Pancreas (tissue), 10 donors: ENCODE results near the gene CIBAR2. TPM values are rescaled to one million over a fixed set of nuclear protein-coding genes. Genes with fewer than 3 reads are reported as not detected.

Source experiments
- ATAC-seq, 4 donors: fragments of 200-7000 bp; cut with Tn5 transposase; one replicate each; pipeline versions ENCODE4 v1.8.0 to v1.9.1; 2020; ENCODE audit warnings: mild to moderate bottlenecking in 4 of 4, moderate library complexity in 4 of 4
- DNase-seq, 6 donors: peaks; one replicate each; pipeline ENCODE4 v3.0.0-alpha.2; 2020
- FAIRE-seq: peaks from 2 replicates; lab custom pipeline; 2012; peaks lifted over from hg19 to GRCh38; lab: Jason Lieb, UNC
- H3K27ac ChIP-seq, 4 donors: fragments of 200-600 bp; sonication (generic); 1 replicate in 3 of 4; 2 replicates in 1 of 4; pipeline versions ENCODE4 v1.5.0 to v1.8.0; 2020
- H3K27me3 ChIP-seq, 4 donors: fragments of 200-600 bp; one replicate each; pipeline ENCODE4 v1.8.0; 2021
- H3K36me3 ChIP-seq, 3 donors: fragments of 200-600 bp; sonication (generic) in 1 of 3; one replicate each; pipeline versions ENCODE4 v1.5.0 to v1.8.0; 2020 to 2021
- H3K4me1 ChIP-seq, 3 donors: fragments of 200-600 bp; one replicate each; pipeline ENCODE4 v1.8.0; 2021
- H3K4me3 ChIP-seq, 4 donors: fragments of 200-600 bp; sonication (generic) in 2 of 4; one replicate each; pipeline versions ENCODE4 v1.5.0 to v1.8.0; 2020 to 2021
- H3K9me3 ChIP-seq, 4 donors: fragments of 200-600 bp; one replicate each; pipeline ENCODE4 v1.8.0; 2021
- WGBS, 2 donors: extraction: QIAGEN DNeasy Blood & Tissue Kit; methylation state at CpG; one replicate each; pipeline ENCODE4 v1.1.7; 2013; 5-methylcytosine and 5-hydroxymethylcytosine counted together
- intact Hi-C, 3 donors: fragments of 100-400 bp; cut with DNase I; formaldehyde crosslinking; loops; one replicate each; pipeline versions ENCODE4 v1.11.1 to v1.14.2; 2022
- polyA plus RNA-seq, 2 donors: library from polyadenylated mRNA; stranded (reverse); fragments of 200-250 nt; gene quantifications; one replicate each; pipeline ENCODE4 v1.2.3, GENCODE V29; 2013
- total RNA-seq, 6 donors: library from RNA; stranded (reverse); fragmentation: NEBNext Ultra II Directional in 4 of 6; extraction: Animal tissue kit (Norgen Biotek cat#: 25700) in 4 of 6; gene quantifications; one replicate each; pipeline versions ENCODE4 v1.2.1 to v1.2.4, GENCODE V29; 2021 to 2023
- TF ChIP-seq, protein P1 (sequence below), 4 donors: fragments of 200-600 bp; sonication (generic) in 3 of 4; IDR thresholded peaks; one replicate each; pipeline versions ENCODE4 v1.5.0 to v1.8.0; 2021; ENCODE audit warnings: antibody characterized with exemption in 4 of 4
- donor health status: healthy with polysubstance abuse.
- donor health status: DM: no; HTN: no; CAD: no; lungs with moderate emphysema.
- donor health status: DM: no; HTN: no; CAD: no.
- donor health status: control.
- donor health status: control.
- donor health status: Bipolar disorder and iron deficiency.
- donor health status: DM: yes; HTN: yes; CAD: no.
- donor health status: DM: no; HTN: no; CAD: no.
- donor health status: DM: no; HTN: no; CAD: no.
- donor health status: DM: yes; HTN: yes; CAD: no.

CIBAR2 gene
- total and polyA plus RNA-seq, 8 donors: 0.05 TPM; not detected in 7

DNA sequence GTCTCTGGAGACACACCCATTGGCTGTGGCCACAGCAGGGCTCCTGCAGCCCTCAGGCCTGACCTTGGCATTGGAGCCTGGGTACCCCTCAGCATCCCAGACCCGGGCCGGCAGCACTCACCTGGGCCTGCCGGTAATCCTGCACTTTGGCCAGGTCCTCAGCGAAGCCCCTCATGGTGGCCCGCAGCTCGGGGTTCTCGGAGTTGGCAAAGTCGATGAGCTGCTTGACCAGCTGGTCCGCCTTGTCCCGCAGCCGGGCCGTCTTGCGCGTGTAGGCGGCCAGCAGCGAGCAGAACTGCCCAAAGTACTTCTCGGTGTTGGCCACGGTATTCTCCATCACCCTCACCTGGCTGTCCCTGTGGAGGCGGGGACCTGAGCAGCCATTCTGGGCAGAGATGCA is 2.2 kb downstream of the CIBAR2 start:
- no peaks in the 10 kb centered on the region for H3K4me1 ChIP-seq
- no peaks in the 10 kb centered on the region for H3K36me3 ChIP-seq
- DNase-seq (no peak), ATAC-seq (no peak), FAIRE-seq (no peak)
- H3K9me3 ChIP-seq: no peaks in the 10 kb centered on the region
- 93 to 96% methylated on average over 19 of the region's 19 CpGs for WGBS, 2 donors
- no peak overlapping the region for H3K27ac ChIP-seq
- intact Hi-C loops: loop anchor here in 2 of 3 donors (10.0 kb wide), 2 partner anchors 115 to 145 kb away; no protein-coding TSS in a partner anchor
- TF ChIP-seq, protein P1, sequence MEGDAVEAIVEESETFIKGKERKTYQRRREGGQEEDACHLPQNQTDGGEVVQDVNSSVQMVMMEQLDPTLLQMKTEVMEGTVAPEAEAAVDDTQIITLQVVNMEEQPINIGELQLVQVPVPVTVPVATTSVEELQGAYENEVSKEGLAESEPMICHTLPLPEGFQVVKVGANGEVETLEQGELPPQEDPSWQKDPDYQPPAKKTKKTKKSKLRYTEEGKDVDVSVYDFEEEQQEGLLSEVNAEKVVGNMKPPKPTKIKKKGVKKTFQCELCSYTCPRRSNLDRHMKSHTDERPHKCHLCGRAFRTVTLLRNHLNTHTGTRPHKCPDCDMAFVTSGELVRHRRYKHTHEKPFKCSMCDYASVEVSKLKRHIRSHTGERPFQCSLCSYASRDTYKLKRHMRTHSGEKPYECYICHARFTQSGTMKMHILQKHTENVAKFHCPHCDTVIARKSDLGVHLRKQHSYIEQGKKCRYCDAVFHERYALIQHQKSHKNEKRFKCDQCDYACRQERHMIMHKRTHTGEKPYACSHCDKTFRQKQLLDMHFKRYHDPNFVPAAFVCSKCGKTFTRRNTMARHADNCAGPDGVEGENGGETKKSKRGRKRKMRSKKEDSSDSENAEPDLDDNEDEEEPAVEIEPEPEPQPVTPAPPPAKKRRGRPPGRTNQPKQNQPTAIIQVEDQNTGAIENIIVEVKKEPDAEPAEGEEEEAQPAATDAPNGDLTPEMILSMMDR (IDR thresholded peaks at IDR 0.05): no peak
- H3K27me3 ChIP-seq: no peaks in the 10 kb centered on the region
- no peak overlapping the region for H3K4me3 ChIP-seq

DNA sequence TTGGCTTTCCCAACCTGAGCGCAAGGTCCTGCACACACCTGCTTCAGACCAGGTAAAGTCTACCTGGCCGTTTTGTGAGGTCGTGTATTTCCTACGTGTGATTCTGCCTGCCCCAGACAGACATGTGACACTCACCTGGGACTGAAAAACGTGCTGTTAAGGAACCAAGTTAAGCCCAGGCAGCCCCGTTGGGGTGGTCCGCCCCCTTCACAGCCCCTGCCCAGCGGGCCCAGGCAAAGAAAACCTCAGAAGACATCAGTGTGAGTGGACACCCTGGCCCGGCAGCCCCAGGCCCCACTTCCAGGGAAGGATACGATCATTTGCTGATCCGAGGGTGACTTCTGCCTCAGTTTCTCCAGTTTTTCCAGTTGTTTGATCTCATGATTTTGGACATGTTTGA is 4.7 kb downstream of the CIBAR2 start:
- Histone ChIP-seq H3K4me3 (no peak overlapping the region), H3K4me1 (no peaks in the 10 kb centered on the region), H3K27me3 (no peaks in the 10 kb centered on the region), H3K36me3 (no peaks in the 10 kb centered on the region), H3K27ac (no peak overlapping the region), H3K9me3 (no peaks in the 10 kb centered on the region)
- FAIRE-seq: no peak
- DNase-seq: no peak
- WGBS, 2 donors: 77 to 80% methylated on average over 11 of the region's 11 CpGs
- intact Hi-C loops: no loop called here
- TF ChIP-seq, protein P1 (IDR thresholded peaks at IDR 0.05): no peak
- ATAC-seq: no peak

GRCh38 chr16:85107083-85107482 is 5.2 kb downstream of the CIBAR2 start:
- TF ChIP-seq, protein P1 (IDR thresholded peaks at IDR 0.05): no peak
- Histone ChIP-seq H3K4me1 (no peaks in the 10 kb centered on the region), H3K27me3 (no peaks in the 10 kb centered on the region), H3K9me3 (no peaks in the 10 kb centered on the region), H3K27ac (no peak overlapping the region), H3K4me3 (no peak overlapping the region), H3K36me3 (no peaks in the 10 kb centered on the region)
- intact Hi-C loops: no loop called here
- DNase-seq (no peak), FAIRE-seq (no peak), ATAC-seq (no peak)
- 80 to 84% methylated on average over 9 of the region's 9 CpGs for WGBS, 2 donors

- H3K36me3 ChIP-seq: no peaks in the 10 kb centered on the region
- FAIRE-seq (no peak), ATAC-seq (no peak), DNase-seq (no peak)
- 66% methylated on average over 5 of the region's 5 CpGs for WGBS, 2 donors
- intact Hi-C loops: no loop called here
- no peaks in the 10 kb centered on the region for H3K9me3 ChIP-seq
- no peak overlapping the region for H3K4me3 ChIP-seq
- no peaks in the 10 kb centered on the region for H3K27me3 ChIP-seq
- TF ChIP-seq, protein P1 (IDR thresholded peaks at IDR 0.05): no peak
- no peaks in the 10 kb centered on the region for H3K4me1 ChIP-seq
- no peak overlapping the region for H3K27ac ChIP-seq
Measured at GRCh38 chr16:85105475-85105874, 6.8 kb downstream of the CIBAR2 start.

- H3K4me3 ChIP-seq: no peak overlapping the region
- ATAC-seq (peak in 3 of 4 donors; percentile 41 to 71 (median 57)), FAIRE-seq (no peak), DNase-seq (peak in 1 of 6 donors; percentile 45)
- 79 to 91% methylated on average over 11 of the region's 11 CpGs for WGBS, 2 donors
- TF ChIP-seq, protein P1 (IDR thresholded peaks at IDR 0.05): no peak
- no peaks in the 10 kb centered on the region for H3K27me3 ChIP-seq
- intact Hi-C loops: no loop called here
- H3K4me1 ChIP-seq: no peaks in the 10 kb centered on the region
- H3K9me3 ChIP-seq: no peaks in the 10 kb centered on the region
- no peaks in the 10 kb centered on the region for H3K36me3 ChIP-seq
- no peak overlapping the region for H3K27ac ChIP-seq
Measured at GRCh38 chr16:85104821-85105391, 7.4 kb downstream of the CIBAR2 start.
